Stomach smooth muscle (tissue), 2 donors: ENCODE data around the gene ACOT7.

ENCODE experiments used
- H3K27ac ChIP-seq: one replicate; pipeline ENCODE4 v1.7.0; 2013; ENCODE audit warnings: mild to moderate bottlenecking, low read length, inconsistent platforms
- H3K27me3 ChIP-seq, 2 donors: one replicate each; pipeline ENCODE4 v1.7.0; 2013; ENCODE audit warnings: low read length in 2 of 2; ENCODE audit not compliant: insufficient read depth in 2 of 2, control insufficient read depth in 1 of 2
- H3K36me3 ChIP-seq, 2 donors: one replicate each; pipeline ENCODE4 v1.7.0; 2013; ENCODE audit warnings: low read length in 2 of 2; ENCODE audit not compliant: control insufficient read depth in 2 of 2, insufficient read depth in 2 of 2
- H3K4me1 ChIP-seq: one replicate; pipeline ENCODE4 v1.7.0; 2013; ENCODE audit warnings: low read length; ENCODE audit not compliant: control insufficient read depth, insufficient read depth
- H3K4me3 ChIP-seq, 2 donors: one replicate each; pipeline ENCODE4 v1.7.0; 2013; ENCODE audit warnings: low read length in 2 of 2
- H3K9ac ChIP-seq, 2 donors: one replicate each; pipeline ENCODE4 v1.7.0; 2013; ENCODE audit warnings: low read length in 2 of 2, mild to moderate bottlenecking in 1 of 2
- H3K9me3 ChIP-seq, 2 donors: one replicate each; pipeline ENCODE4 v1.7.0; 2013; ENCODE audit warnings: low read length in 2 of 2; ENCODE audit not compliant: control insufficient read depth in 2 of 2
- donor health status: healthy.
- donor health status: Pancreatic carcinoma.

ACOT7 gene

DNA sequence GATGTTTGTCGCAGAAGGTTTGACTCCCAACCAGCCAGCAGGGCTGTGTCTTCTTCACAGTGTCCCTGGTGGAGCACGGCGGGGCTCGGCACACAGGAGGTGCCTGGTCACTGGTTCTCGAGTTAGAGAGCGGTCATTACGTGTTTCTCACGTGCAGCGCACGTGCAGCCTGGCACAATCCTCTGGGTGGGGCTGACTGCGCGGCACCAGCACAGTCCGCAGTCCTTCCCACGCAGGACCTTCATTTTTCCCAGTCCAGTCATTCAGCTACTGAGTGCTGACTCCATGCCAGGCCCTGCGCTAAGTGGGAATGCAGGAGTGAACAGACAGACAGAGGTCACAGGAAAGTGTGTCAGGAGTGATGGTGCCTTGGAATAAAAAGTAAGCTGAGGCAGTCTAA is 86.5 kb downstream of the ACOT7 start:
- H3K27ac ChIP-seq, result no peak overlapping the region

DNA sequence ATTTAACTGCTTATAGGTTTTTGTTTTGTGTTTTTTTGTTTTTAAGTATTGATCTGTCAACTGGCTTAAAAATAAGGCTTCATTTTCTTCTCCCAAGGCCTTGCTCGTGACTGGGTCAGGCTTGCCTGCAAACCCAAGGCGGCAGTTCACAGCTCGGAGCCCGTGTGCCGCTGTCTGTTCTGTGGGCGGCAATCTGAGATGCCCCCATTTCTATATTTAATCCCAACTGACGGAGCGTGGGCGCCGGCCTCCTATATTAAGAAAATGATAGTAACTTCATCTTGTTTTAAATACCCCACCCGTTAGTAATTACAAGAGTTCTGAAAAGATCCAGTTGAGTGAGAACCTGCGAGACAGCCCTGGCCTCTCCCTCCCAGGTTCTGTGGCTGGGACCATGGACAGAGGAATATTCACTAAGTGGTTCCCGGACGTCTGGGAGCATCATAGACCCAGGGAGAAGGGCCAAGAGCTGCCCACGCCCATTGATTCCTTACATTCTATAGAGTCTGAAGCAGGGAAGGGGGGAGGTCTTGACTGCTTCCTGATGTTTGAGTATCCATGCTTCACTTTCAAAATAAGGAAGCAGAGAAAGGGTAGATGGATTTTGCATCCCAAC is 90.1 kb downstream of the ACOT7 start:
- Histone ChIP-seq H3K36me3 (peaks cover 0 to 3% of the 10 kb centered on the region in 2 donors), H3K27me3 (no peaks in the 10 kb centered on the region), H3K9me3 (no peaks in the 10 kb centered on the region), H3K4me3 (no peak overlapping the region), H3K4me1 (no peaks in the 10 kb centered on the region), H3K9ac (no peak overlapping the region), H3K27ac (no peak overlapping the region)

More for the DNA sequence above, 86.5 kb downstream of the ACOT7 start:
- no peaks in the 10 kb centered on the region for H3K36me3 ChIP-seq
- H3K27me3 ChIP-seq, result no peaks in the 10 kb centered on the region
- peaks cover 2% of the 10 kb centered on the region for H3K4me1 ChIP-seq
- H3K9me3 ChIP-seq, result no peaks in the 10 kb centered on the region
- no peak overlapping the region for H3K4me3 ChIP-seq
- no peak overlapping the region for H3K9ac ChIP-seq

DNA sequence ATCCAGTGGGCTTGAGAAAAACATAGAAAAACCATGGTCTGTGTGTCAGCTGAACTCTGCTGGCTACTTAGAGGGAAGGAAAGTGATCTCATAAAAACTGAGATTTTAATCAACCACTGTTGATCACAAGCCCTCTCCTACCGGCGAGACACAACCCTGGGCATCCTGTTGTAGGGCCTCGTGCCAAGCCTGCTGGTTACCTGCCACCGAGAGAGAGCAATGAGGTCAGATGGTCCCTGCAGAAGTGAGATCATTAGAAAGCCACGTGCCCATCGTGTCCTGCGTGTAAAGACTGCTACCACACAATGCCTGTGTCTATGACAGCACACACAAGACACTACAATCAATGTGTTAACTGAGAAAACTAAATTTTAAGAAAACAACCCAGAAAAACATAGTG is 91.0 kb downstream of the ACOT7 start:
- H3K4me3 ChIP-seq, result no peak overlapping the region
- no peak overlapping the region for H3K27ac ChIP-seq
- peaks cover 0 to 3% of the 10 kb centered on the region in 2 donors for H3K36me3 ChIP-seq

DNA sequence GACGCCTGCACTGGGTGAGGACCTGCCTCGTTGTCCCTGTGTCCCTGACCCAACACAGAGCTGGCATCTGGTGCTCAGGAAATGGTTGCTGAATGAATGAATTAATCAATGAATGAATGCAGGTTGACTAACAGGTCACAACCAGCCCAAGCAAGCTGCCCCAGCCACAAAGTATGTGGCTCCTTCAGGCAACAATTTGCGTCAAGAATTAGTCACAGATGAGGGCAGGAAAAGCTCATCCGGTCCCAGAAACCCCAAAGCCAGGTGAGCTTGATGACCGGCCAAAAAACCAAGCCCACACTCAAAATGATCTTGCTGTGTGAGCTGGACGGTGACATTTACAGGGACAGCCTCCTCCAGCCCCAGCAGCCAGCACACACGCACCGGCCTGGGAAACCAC is 92.0 kb downstream of the ACOT7 start:
- no peaks in the 10 kb centered on the region for H3K27me3 ChIP-seq
- no peaks in the 10 kb centered on the region for H3K9me3 ChIP-seq
- H3K36me3 ChIP-seq, result peaks cover 0 to 3% of the 10 kb centered on the region in 2 donors
- no peak overlapping the region for H3K9ac ChIP-seq
- no peak overlapping the region for H3K27ac ChIP-seq
- H3K4me3 ChIP-seq, result no peak overlapping the region
- H3K4me1 ChIP-seq, result no peaks in the 10 kb centered on the region

More for the DNA sequence above, 91.0 kb downstream of the ACOT7 start:
- H3K9ac ChIP-seq, result no peak overlapping the region
- no peaks in the 10 kb centered on the region for H3K4me1 ChIP-seq
- H3K27me3 ChIP-seq, result no peaks in the 10 kb centered on the region
- H3K9me3 ChIP-seq, result no peaks in the 10 kb centered on the region

DNA sequence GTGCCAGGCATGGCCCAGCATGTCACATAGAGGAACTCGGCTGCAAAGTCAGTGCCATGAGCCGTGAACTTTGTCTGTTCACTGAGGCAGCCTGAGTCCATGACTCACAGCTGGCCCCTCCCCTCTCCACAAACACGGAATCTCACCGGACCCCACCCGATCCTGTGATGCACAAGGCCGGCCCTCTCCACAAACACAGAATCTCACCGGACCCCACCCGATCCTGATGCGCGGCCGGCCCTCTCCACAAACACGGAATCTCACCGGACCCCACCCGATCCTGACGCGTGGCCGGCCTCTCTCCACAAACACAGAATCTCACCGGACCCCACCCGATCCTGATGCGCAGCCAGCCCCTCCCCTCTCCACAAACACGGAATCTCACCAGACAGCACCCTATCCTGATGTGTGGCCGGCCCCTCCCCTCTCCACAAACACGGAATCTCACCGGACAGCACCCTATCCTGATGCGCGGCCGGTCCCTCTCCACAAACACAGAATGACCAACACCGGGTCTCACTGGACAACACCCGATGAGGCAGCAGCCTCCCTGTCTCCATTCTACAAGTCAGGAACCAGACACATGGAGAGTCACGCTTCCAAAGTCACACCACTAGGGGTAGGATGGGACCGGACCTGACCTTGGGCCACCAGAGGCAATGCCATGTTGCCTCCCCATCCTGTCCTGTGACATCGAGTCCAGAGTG is 93.1 kb downstream of the ACOT7 start:
- H3K4me1 ChIP-seq, result no peaks in the 10 kb centered on the region
- H3K36me3 ChIP-seq, result peaks cover 0 to 3% of the 10 kb centered on the region in 2 donors
- no peak overlapping the region for H3K27ac ChIP-seq
- no peak overlapping the region for H3K9ac ChIP-seq
- no peaks in the 10 kb centered on the region for H3K9me3 ChIP-seq
- no peak overlapping the region for H3K4me3 ChIP-seq
- no peaks in the 10 kb centered on the region for H3K27me3 ChIP-seq

DNA sequence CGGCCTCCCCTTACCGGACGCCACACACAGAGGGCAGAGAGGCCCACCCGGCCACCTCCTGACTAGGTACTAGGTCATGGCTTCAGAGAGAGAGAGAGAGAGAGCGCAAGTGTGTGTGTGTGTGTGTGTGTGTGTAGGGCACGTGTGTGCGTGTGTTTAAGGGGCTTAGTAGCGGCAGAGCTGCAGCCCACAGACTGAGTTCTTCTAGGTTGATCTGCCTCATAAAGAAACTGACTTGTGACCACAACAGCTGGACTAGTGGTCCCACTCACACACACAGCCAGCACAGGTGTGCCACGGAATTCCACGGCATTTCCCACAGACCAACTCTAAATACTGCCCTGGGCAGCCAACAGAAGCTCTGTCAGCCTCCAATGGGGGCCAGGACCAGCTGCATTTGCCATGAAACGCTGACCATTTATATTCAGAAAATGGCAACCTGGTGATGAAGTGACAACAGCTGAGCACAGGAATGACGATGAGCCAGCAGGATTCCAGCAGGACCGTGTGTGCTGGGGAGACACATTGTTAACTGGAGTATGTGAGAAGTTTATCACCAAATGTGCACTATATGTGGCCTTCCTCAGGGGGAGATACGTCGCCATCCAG is 93.9 kb downstream of the ACOT7 start:
- no peaks in the 10 kb centered on the region for H3K9me3 ChIP-seq
- no peaks in the 10 kb centered on the region for H3K27me3 ChIP-seq
- peaks cover 0 to 3% of the 10 kb centered on the region in 2 donors for H3K36me3 ChIP-seq
- no peak overlapping the region for H3K27ac ChIP-seq
- no peak overlapping the region for H3K9ac ChIP-seq
- H3K4me1 ChIP-seq, result no peaks in the 10 kb centered on the region
- no peak overlapping the region for H3K4me3 ChIP-seq

DNA sequence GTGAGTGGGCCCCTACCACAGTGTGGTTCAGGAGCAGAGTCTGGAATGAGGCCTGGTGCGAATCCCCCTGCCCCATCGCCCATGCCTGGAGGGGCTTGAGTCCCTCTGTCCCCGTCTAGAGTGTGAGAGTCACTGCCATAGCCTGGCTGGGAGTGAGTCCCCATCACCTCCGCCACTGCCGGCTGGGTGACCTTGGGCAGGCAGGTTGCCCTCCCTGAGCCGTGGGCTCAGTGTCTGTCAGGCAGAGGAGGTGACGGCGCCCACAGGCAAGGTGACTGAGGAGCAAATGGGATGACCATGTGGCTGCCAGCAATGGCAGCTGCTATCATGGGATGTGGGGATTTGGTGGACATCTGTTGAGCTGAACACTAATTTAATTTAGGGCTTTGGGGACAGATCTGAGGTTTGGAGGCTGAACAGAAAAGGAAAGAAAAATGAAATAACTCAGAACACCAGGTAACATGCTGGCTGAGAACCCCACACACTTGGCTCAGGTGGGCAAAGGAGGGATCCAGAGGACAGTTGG is 94.6 kb downstream of the ACOT7 start:
- Histone ChIP-seq H3K9me3 (no peaks in the 10 kb centered on the region), H3K36me3 (peaks cover under 1 to 3% of the 10 kb centered on the region in 2 donors), H3K27me3 (no peaks in the 10 kb centered on the region), H3K27ac (no peak overlapping the region), H3K9ac (no peak overlapping the region), H3K4me3 (no peak overlapping the region), H3K4me1 (no peaks in the 10 kb centered on the region)

DNA sequence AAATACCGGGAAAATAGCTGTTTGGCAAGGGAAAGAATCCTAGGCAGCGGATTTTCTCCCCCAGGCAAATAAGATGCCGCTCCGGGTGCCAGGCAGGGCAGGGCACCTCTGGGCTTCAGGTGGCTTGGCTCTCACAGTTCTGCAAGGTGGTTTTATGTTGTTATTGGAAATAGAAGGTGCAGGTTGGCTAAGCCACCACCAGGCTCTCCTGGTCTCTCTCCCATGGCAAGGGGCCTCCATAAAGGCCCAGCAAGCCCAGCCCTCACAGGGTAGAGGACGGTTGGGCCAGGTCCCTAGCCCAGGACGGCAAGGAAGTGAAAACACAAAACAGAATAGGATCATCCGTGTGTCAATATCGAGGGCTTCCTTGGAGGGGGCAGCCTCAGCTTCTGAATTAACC is 95.0 kb downstream of the ACOT7 start:
- H3K27ac ChIP-seq, result no peak overlapping the region
- no peaks in the 10 kb centered on the region for H3K27me3 ChIP-seq
- no peaks in the 10 kb centered on the region for H3K9me3 ChIP-seq
- H3K36me3 ChIP-seq, result peaks cover 3% of the 10 kb centered on the region in 2 donors
- H3K4me1 ChIP-seq, result no peaks in the 10 kb centered on the region
- H3K9ac ChIP-seq, result no peak overlapping the region
- H3K4me3 ChIP-seq, result no peak overlapping the region

DNA sequence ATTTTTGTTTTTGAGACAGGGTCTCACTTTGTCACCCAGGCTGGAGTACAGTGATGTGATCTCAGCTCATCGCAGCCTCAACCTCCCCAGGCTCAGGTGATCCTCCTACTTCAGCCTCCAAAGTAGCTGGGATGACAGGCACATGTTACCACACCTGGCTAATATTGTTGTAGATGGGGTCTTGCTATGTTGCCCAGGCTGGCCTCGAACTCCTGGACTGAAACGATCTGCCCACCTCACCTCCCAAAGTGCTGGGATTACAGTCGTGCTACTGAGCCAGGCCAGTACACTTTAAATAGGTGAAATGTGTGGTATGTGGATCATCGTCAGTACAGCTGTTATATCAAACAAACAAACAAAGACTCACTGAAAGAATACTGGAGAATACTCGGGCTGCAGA is 97.7 kb downstream of the ACOT7 start:
- H3K4me3 ChIP-seq, result no peak overlapping the region
- H3K9me3 ChIP-seq, result no peaks in the 10 kb centered on the region
- no peak overlapping the region for H3K27ac ChIP-seq
- peaks cover 8% of the 10 kb centered on the region for H3K4me1 ChIP-seq
- no peaks in the 10 kb centered on the region for H3K27me3 ChIP-seq
- H3K36me3 ChIP-seq, result peaks cover 3% of the 10 kb centered on the region in 2 donors
- H3K9ac ChIP-seq, result no peak overlapping the region

DNA sequence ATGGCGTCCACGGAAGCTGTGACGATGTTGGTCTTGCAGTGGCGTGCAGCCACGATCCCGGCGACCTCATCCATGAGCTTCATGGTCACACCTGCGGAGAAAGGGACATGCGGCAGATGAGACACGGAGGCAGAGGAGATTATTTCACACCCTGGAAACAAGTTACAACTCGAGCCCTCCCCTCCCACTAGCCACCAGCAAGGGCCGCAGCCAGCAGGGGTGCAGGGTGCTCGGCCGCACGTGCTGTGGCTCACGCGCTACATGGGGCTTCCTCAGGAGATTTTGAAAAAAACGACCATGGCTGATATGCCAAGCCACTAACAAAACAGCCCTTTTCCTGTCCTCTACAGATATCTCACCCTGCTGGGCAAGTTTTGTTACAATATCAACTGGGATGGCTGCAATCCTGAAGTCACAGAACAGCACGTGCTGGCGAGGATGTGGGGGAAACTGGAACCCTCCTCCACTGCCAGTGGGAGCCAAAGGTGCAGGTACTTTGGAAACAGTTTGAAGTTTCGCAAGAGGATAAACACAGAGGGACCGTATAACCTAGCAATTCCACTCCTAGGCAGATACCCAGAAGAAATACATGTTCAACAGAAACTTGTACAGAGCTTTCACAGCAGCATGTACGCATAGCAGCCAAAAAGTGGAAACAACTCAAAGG is 98.5 kb downstream of the ACOT7 start:
- H3K4me1 ChIP-seq, result peaks cover 8% of the 10 kb centered on the region
- H3K27ac ChIP-seq, result no peak overlapping the region
- peaks cover 0 to 3% of the 10 kb centered on the region in 2 donors for H3K36me3 ChIP-seq
- no peaks in the 10 kb centered on the region for H3K27me3 ChIP-seq
- H3K4me3 ChIP-seq, result no peak overlapping the region
- H3K9ac ChIP-seq, result no peak overlapping the region
- H3K9me3 ChIP-seq, result no peaks in the 10 kb centered on the region
